Fibroblast of the aortic adventitia (primary cell): ENCODE results near the gene SLC5A8. TPM values are rescaled to one million over a fixed set of nuclear protein-coding genes. Genes with fewer than 3 reads are reported as not detected.

ENCODE experiments used
- DNase-seq: peaks from one replicate; pipeline ENCODE4 v3.0.0-alpha.2; 2010; ENCODE audit warnings: low read depth
- H3K4me3 ChIP-seq: 2 replicates; pipeline ENCODE4 v1.5.1; 2011; ENCODE audit warnings: low read depth, mild to moderate bottlenecking, control low read depth, low read length, moderate library complexity
- small RNA-seq: library from RNA; depleted of rRNA; stranded (forward); fragments of <200 nt; gene quantifications from one replicate; pipeline ENCODE3, GENCODE V24; 2012
- total RNA-seq: library from RNA; depleted of rRNA; stranded (reverse); fragments of >200 nt; gene quantifications from 2 replicates; pipeline ENCODE4 v1.2.3, GENCODE V29; 2012; ENCODE audit warnings: low replicate concordance
- TF ChIP-seq, protein P1 (sequence below): IDR thresholded peaks from 2 replicates; pipeline ENCODE4 v1.5.1; 2011; ENCODE audit warnings: mild to moderate bottlenecking, low read length, control low read depth, inconsistent platforms; ENCODE audit not compliant: insufficient read depth

SLC5A8 gene
- total RNA-seq, 1 donor: not detected

DNA sequence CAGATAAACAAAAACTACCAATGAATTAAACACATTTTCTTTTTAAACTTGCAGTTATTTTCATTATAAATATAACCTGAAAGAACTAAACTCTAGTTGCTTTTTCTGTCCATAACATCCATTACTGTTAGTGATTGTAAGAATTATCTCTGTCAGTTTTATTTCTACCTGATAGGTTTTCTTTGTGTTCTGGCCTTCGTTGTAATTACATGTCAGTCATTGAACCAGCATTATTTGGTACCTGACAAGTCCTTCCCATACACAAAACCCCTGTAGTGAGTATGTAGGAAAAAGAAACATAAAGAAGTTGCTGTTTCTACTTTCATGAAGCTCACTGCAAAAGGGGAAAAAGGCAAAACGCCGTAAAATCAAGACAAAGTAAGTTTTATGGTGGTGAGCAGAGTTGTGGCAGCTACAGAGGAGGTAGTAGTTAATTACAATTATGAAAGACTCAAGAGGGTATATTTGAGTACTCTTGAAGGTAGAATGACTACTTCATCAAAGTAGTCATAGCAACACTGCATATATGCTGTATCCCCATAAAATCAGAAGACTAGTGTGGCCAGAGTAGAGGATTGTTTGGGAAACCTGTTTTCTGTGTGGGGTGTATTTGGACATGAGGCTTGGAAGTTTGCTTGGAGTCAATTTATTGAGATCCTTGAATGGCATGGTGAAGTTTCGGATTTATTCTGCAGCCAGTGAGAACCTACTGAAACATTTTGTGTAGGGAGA lies 102.8 kb downstream of the SLC5A8 start:
- no peak for DNase-seq
- TF ChIP-seq, protein P1, sequence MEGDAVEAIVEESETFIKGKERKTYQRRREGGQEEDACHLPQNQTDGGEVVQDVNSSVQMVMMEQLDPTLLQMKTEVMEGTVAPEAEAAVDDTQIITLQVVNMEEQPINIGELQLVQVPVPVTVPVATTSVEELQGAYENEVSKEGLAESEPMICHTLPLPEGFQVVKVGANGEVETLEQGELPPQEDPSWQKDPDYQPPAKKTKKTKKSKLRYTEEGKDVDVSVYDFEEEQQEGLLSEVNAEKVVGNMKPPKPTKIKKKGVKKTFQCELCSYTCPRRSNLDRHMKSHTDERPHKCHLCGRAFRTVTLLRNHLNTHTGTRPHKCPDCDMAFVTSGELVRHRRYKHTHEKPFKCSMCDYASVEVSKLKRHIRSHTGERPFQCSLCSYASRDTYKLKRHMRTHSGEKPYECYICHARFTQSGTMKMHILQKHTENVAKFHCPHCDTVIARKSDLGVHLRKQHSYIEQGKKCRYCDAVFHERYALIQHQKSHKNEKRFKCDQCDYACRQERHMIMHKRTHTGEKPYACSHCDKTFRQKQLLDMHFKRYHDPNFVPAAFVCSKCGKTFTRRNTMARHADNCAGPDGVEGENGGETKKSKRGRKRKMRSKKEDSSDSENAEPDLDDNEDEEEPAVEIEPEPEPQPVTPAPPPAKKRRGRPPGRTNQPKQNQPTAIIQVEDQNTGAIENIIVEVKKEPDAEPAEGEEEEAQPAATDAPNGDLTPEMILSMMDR: no peak
- no peak overlapping the region for H3K4me3 ChIP-seq

Small RNAs within 50 kb of the gene (small RNA-seq; reads per million reads assigned to genes)
- not detected for gene RNU6-768P

Other genes starting within 250 kb of the SLC5A8 start
- 25.7 and 36.1 TPM in 2 replicates for gene UTP20, start 69.9 kb upstream of the SLC5A8 start, total RNA-seq
- 83.0 and 122 TPM in 2 replicates for gene ARL1, start 197.5 kb upstream of the SLC5A8 start, total RNA-seq